IMR-90 (cell line): ENCODE data around the gene ITPKA.

Source experiments
- CEBPB ChIP-seq: IDR thresholded peaks from 2 replicates; pipeline ENCODE4 v1.6.1; 2012; ENCODE audit warnings: low read depth, low read length, improper control_type of control experiment
- CTCF ChIP-seq: conservative IDR thresholded peaks from 2 replicates; pipeline ENCODE4 v1.5.1; 2012; ENCODE audit warnings: mild to moderate bottlenecking, low read depth, low read length, improper control_type of control experiment

GRCh38 chr15:41487381-41487780 is 6.3 kb upstream of the ITPKA start:
- TF ChIP-seq CTCF (no peak), CEBPB (no peak)
